Hippocampal formation (tissue), 2 donors: ENCODE results near the gene PGGHG.

Source experiments
- DNase-seq, 2 donors: peaks; one replicate each; lab custom pipeline; 2025; lab: John Stamatoyannopoulos, UW

The PGGHG gene

DNA sequence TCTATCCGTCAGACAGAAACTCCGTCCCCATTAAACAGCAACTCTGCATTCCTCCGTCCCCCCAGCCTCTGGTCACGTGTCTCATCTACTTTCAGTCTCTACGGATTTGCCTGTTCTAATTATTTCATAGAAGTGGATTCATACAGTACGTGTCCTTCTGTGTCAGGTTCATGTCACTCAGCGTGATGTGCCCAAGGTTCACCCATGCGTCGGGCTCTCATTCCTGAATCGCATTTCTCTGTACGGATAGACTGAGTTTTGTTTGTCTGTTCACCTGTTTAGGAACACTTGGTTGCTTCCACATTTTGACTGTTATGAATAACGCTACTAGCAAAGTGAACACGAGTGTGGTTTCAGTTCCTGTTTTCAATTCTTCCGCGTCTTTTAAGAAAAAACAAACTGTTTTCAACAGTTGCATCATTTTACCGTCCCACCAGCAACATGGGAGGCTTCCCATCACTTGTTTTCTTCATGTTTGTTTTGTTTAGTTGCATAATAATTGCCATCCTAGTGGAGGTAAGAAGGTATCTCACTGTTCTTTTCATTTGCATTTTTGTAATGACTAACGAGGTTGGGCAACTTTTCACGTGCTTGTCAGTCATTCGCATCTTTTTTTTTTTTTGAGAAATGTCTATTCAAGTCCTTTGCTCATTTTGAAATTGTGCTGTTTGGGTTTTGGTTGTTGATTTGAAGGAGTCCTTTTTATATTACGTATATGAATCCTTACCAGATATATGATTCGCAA, 19.6 kb upstream of the PGGHG start:
- DNase-seq, result no peak

DNA sequence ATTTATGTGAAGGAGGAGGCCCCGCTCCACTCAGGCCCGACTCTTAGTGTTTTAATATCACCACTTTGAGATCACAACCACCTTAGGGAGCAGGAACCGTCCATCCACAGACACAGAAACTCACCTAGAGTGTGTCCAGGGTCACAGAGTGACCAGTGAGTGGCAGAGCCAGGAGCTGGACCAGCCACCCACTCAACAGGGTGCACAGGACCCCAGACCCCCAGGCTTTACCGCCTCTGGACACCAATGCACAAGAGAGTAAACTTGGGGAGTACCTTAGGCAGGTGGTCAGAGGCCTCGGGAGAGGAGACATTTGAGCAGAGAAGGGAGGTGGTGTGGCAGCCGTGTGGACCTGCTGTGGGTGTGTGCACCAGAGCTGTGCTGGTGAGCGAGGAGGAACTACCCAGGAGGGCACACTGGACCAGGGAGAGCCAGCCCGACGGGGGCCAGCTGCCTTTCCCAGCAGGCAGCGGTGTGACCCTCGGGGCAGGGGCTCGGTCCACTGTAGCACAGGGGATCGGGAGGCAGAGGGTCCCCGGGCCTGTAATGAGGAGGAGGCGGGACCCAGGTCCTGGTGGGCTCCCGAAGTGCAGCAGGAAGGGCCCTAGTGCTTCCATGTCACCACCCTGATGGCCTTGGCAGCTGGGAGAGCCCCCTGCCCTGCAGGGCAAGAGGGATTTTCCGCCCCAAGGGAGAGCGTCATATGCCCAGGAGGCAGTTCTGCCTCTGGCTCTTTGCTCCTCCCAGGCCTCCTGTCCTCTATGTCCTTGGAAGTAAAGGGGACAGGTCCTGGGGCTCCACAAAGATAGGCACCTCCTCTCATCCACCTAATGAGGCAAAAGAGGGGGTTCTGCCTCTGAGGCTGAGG, 18.2 kb upstream of the PGGHG start:
- DNase-seq, result no peak

- no peak for DNase-seq
Observed at GRCh38 chr11:271319-271715, 17.6 kb upstream of the PGGHG start.

DNA sequence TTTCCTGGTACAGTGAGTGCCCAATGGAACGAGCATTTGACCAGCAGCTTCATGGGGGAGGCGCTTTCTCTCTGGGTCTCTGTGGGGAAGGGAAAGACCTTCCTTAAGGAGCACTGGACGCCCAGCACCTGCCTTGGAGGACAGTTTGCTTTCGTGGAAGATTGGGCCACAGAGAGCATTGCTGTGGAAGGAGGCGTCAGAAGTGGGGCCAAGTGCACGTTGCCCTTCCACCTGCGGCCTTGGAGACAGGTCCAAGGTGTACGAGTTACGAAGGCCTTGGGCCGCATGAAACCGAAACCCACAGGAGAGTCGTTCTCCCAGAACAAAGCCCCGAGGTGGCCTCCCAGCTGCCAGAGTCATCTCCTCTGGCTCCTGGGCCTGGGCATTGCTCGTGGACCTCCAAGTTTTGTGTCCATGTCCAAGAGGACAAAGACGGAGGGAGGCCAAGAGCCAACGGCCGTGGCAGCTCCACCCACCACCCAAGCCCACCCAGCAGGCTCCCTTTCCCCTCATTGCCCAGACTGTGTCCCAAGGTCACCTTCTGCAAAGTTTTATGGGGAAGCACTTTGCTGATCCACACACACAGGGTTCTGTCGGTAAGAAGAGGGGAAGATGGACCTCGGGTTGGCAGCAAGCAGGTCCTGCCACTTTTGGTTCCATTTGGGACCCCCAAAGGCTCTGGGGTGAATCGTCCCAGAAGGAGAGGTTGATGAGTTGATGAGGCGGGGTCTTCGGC, 16.6 kb upstream of the PGGHG start:
- no peak for DNase-seq

DNA sequence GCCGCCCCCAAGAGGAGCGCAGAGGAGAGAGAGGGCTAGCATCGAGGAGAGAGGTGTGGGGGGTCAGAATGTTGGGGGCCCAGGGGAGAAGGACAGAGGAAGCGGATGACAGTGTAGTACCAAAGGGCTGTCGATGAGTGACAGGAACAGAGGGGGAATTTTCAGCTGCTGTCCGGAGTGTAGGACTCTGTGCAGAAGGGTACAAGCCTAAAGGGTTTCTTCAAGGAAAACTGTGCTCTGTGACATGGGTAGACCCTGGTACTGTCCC, 16.1 kb upstream of the PGGHG start:
- DNase-seq, result no peak

- DNase-seq, result no peak
Observed at GRCh38 chr11:276219-276618, 12.7 kb upstream of the PGGHG start.

DNA sequence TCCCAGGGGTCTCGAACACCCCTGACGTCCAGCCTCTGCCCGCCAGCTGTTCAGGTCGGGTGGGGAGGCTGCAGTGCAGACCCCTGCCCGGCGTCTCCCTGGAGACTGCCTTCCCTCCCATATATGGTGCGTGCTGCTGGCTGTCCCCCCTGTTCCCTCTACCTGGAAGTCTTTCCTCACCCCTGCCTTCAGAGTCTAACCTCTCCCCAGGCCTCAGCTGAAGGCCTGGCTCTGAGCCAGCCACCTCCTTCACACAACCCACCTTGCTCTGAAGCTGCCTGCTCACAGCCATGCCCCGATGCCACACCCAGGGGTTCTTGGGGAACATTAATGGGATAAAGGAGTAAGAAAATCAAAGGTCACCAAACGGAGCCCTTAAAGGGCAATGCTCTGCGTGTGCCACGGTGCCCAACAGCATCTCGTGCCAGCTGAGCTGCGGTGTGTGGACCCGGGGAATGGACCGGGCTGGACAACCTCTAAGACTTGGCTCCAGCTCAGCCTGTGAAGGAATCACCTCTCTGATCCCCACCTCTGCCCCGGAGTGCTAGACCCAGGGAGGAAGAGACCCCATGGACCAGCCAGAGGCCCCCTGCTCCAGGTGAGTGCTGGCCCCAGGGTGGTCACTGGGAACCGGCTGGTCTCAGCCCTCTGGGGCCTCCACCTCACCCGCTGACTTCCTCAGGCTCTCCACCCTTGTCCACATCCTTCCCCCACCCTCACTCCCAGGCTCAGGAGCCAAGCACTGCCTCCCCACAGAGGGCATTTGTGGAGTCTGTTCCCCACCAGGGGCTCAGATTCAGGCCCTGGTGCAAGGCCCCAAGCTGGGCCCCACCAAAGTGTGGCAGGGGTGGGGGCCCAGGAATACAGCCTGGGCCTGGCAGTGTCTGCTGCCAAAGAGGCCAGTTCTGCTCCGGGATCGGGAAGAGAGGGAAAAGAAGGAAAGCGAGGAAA, 10.7 kb upstream of the PGGHG start, which contains the start of gene NLRP6:
NLRP6 (plus strand) TSS at position 407 of the 951 bp plus-strand sequence; CDS start at position 570, 163 bp downstream.
- DNase-seq, result no peak

DNA sequence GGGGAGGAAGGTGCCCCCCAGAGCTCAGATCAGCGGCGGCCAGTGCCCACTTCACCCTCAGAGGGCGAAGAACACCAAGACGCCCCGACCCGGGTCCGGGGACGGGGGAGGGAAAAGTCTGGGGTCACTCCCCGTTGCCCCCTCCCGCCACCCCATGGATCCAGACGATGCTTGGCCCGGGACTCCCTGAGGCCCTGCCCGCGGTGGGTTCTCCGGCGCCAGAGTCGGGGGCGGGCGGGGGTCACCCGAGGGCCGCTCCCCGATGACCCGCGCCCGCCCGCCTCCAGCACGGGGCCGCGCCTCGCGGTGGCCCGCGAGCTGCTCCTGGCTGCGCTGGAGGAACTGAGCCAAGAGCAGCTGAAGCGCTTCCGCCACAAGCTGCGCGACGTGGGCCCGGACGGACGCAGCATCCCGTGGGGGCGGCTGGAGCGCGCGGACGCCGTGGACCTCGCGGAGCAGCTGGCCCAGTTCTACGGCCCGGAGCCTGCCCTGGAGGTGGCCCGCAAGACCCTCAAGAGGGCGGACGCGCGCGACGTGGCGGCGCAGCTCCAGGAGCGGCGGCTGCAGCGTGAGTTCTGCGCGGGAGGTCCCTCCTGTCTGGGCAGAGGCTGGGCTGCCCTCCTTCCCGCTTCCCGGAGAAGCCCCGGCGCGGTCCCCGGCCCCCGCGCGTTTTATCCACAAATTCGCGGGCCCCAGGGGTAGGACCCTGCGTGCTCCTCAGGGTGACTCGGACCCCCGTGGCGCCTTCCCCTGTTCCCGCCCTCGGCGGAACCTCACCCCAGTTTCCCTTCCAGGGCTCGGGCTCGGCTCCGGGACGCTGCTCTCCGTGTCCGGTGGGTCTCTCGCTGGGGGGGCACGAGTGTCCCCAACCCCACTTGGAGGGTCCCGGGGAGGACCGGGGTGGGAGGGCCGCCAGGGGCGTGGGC, 9.6 kb upstream of the PGGHG start:
- DNase-seq, result no peak

DNA sequence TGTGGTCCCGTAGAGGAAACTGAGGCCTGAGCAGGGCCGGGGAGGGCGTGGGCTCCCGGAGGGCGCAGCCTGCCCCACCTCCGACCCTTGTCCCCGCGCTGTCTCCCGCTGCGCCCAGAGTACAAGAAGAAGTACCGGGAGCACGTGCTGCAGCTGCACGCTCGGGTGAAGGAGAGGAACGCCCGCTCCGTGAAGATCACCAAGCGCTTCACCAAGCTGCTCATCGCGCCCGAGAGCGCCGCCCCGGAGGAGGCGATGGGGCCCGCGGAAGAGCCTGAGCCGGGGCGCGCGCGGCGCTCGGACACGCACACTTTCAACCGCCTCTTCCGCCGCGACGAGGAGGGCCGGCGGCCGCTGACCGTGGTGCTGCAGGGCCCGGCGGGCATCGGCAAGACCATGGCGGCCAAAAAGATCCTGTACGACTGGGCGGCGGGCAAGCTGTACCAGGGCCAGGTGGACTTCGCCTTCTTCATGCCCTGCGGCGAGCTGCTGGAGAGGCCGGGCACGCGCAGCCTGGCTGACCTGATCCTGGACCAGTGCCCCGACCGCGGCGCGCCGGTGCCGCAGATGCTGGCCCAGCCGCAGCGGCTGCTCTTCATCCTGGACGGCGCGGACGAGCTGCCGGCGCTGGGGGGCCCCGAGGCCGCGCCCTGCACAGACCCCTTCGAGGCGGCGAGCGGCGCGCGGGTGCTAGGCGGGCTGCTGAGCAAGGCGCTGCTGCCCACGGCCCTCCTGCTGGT, 8.8 kb upstream of the PGGHG start:
- DNase-seq, result no peak

DNA sequence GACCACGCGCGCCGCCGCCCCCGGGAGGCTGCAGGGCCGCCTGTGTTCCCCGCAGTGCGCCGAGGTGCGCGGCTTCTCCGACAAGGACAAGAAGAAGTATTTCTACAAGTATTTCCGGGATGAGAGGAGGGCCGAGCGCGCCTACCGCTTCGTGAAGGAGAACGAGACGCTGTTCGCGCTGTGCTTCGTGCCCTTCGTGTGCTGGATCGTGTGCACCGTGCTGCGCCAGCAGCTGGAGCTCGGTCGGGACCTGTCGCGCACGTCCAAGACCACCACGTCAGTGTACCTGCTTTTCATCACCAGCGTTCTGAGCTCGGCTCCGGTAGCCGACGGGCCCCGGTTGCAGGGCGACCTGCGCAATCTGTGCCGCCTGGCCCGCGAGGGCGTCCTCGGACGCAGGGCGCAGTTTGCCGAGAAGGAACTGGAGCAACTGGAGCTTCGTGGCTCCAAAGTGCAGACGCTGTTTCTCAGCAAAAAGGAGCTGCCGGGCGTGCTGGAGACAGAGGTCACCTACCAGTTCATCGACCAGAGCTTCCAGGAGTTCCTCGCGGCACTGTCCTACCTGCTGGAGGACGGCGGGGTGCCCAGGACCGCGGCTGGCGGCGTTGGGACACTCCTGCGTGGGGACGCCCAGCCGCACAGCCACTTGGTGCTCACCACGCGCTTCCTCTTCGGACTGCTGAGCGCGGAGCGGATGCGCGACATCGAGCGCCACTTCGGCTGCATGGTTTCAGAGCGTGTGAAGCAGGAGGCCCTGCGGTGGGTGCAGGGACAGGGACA, 8.0 kb upstream of the PGGHG start:
- no peak for DNase-seq

DNA sequence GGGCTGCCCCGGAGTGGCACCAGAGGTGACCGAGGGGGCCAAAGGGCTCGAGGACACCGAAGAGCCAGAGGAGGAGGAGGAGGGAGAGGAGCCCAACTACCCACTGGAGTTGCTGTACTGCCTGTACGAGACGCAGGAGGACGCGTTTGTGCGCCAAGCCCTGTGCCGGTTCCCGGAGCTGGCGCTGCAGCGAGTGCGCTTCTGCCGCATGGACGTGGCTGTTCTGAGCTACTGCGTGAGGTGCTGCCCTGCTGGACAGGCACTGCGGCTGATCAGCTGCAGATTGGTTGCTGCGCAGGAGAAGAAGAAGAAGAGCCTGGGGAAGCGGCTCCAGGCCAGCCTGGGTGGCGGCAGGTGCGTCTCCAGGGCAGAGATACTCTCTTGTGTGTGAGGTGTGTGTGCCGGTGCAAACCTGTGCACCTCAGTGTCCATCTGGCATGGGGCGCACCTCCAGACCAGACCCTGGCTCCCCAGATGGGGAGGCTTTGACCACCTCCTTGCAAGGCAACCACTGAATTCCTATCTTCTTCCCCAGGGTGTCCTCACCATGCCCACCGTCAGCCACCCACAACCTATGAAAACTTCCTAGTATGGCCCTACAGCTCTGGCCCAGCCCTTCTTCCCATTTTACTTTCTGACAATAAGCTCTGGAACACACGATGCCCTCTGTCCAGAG, 7.3 kb upstream of the PGGHG start:
- no peak for DNase-seq

GRCh38 chr11:282171-282570, 6.8 kb upstream of the PGGHG start:
- DNase-seq, result no peak

DNA sequence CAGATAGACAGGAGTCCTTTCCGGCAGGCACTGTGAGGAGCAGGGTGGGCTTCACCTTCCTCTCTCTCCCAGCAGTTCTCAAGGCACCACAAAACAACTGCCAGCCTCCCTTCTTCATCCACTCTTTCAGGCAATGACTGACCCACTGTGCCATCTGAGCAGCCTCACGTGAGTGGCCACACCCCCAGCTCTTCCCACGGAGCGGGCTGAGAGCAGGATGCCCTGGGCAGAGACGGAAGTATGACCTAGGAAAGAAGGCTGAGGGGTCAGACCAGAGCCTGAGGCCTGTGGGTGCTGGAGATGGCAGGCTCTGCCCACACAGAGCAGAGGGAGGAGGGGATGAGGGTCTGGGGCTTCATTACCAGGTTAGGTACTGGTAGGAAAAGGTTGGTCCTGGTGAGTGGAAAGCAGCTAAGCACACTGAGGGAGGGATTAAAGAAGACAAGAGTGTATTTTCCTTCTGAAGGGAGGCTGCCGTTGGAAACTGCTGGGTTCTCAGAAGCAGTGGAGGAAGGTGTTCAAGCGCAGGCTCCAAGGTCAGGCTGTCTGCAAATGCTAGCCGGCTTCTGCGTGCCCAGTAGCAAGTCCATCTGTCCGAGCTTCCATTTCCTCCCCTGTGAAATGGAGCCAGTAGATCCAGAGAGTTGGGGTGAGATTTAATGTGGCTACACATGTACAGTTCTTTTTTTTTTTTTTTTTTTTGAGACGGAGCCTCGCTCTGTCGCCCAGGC, 6.1 kb upstream of the PGGHG start:
- no peak for DNase-seq

GRCh38 chr11:283405-284104, 5.4 kb upstream of the PGGHG start:
- no peak for DNase-seq

GRCh38 chr11:284105-285020, 4.6 kb upstream of the PGGHG start:
- DNase-seq, result no peak
